GM18505 (cell line): ENCODE measurements around the gene HBE1.

ENCODE experiments used
- ATAC-seq: cut with Tn5 transposase; IDR thresholded peaks from one replicate; pipeline ENCODE4 v1.9.1; 2021; ENCODE audit not compliant: unreplicated experiment
- POLR2A ChIP-seq: IDR thresholded peaks from 4 replicates; pipeline ENCODE4 v1.6.1; 2011; ENCODE audit warnings: borderline replicate concordance; ENCODE audit not compliant: insufficient read depth, insufficient read length; ENCODE audit errors: extremely low read depth

Gene HBE1

GRCh38 chr11:5241458-5241857 lies 28.3 kb downstream of the HBE1 start:
- no peak for TF ChIP-seq POLR2A
- no peak for ATAC-seq

- TF ChIP-seq POLR2A, result no peak
- ATAC-seq, result no peak
Observed at GRCh38 chr11:5240458-5240857, 29.3 kb downstream of the HBE1 start.

- TF ChIP-seq POLR2A, result no peak
- no peak for ATAC-seq
Observed at GRCh38 chr11:5240056-5240455, 29.7 kb downstream of the HBE1 start.

GRCh38 chr11:5239046-5239445 lies 30.7 kb downstream of the HBE1 start:
- no peak for TF ChIP-seq POLR2A
- no peak for ATAC-seq

GRCh38 chr11:5238486-5238885 lies 31.3 kb downstream of the HBE1 start:
- no peak for TF ChIP-seq POLR2A
- no peak for ATAC-seq

- ATAC-seq, result no peak
- TF ChIP-seq POLR2A, result no peak
Observed at GRCh38 chr11:5237420-5237819, 32.3 kb downstream of the HBE1 start.

GRCh38 chr11:5235364-5236095 lies 34.2 kb downstream of the HBE1 start:
- no peak for TF ChIP-seq POLR2A
- no peak for ATAC-seq

GRCh38 chr11:5234381-5234834 lies 35.3 kb downstream of the HBE1 start, which contains the start of gene HBD:
HBD (minus strand) TSS chr11:5234483; CDS start chr11:5234433, 50 bp downstream.
- peak; percentile 85 for ATAC-seq
- no peak for TF ChIP-seq POLR2A

GRCh38 chr11:5233307-5233706 lies 36.4 kb downstream of the HBE1 start:
- no peak for ATAC-seq
- no peak for TF ChIP-seq POLR2A

- ATAC-seq, result no peak
- no peak for TF ChIP-seq POLR2A
Observed at GRCh38 chr11:5232821-5233220, 36.9 kb downstream of the HBE1 start.

GRCh38 chr11:5232176-5232575 lies 37.6 kb downstream of the HBE1 start:
- ATAC-seq, result no peak
- TF ChIP-seq POLR2A, result no peak

- no peak for ATAC-seq
- no peak for TF ChIP-seq POLR2A
Observed at GRCh38 chr11:5231111-5231510, 38.6 kb downstream of the HBE1 start.

GRCh38 chr11:5230266-5230665 lies 39.5 kb downstream of the HBE1 start:
- no peak for TF ChIP-seq POLR2A
- no peak for ATAC-seq

GRCh38 chr11:5229796-5230195 lies 39.9 kb downstream of the HBE1 start:
- TF ChIP-seq POLR2A, result no peak
- ATAC-seq, result no peak
